Fibroblast of lung (primary cell): ENCODE data around the gene TIAM2.

Experiments used
- CTCF ChIP-seq, 2 donors: IDR thresholded peaks in 1 of 2; conservative IDR thresholded peaks in 1 of 2; 1 replicate in 1 of 2; 2 replicates in 1 of 2; pipeline ENCODE4 v1.5.1; 2011 to 2012; ENCODE audit warnings: low read length in 2 of 2, control low read depth in 1 of 2, inconsistent platforms in 1 of 2, low read depth in 1 of 2, mild to moderate bottlenecking in 1 of 2
- EZH2 ChIP-seq: IDR thresholded peaks from 2 replicates; pipeline ENCODE4 v1.5.1; 2012; ENCODE audit warnings: low read length, control low read depth, mild to moderate bottlenecking; ENCODE audit errors: missing control alignments

DNA sequence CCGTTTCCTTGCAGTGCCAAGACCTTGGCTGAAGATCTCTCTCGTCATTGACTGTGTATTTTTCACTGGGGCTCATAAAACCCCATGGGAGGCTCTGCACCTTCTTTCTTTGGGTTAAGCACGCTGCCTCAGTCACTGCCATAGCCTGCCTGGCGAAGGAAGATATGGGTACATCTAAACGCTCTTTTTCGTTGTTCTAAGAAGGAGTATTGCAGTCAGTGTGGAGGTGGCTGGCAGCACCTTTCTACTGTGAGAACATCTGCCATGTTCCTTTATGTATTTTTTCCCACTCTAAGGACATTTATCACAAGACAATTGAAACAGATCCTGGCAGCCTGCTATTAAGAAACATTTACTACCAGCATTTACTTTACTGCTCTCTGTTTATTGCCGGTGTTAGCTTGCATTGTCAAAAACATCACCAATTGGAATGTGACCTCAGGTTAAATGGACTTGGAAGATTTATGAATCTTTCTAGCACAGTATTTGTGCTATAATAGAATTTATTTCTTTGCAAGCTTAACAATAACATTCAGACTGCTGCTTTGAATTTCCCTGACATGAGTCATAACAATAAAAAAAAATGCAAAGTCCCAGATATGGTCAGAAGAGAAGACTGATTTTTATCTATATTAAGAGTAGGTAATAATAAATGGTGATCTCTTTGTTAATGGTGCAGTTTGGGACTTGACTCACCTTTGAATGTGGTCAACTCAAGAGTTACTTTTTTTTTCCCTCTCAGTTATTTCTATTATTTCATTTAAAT lies 206.5 kb downstream of the TIAM2 start:
- TF ChIP-seq CTCF (conservative IDR thresholded peaks at IDR 0.05 in 1 of 2, IDR thresholded peaks at IDR 0.05 in 1 of 2; ENCODE audit: low read depth in 1 of 2, low read length in 2 of 2) (no peak), EZH2 (no peak)
